Heart left ventricle (tissue), 16 donors: ENCODE measurements around the gene TARBP1. TPM values are rescaled to one million over a fixed set of nuclear protein-coding genes. Genes with fewer than 3 reads are reported as not detected.
A peak's percentile ranks its signal among the peaks of the same experiment; 100 is the strongest.

Experiments
- ATAC-seq, 4 donors: fragments of 200-7000 bp; cut with Tn5 transposase; one replicate each; pipeline ENCODE4 v1.9.1; 2020 to 2022; ENCODE audit warnings: moderate library complexity in 4 of 4, mild to moderate bottlenecking in 3 of 4, moderate number of reproducible peaks in 1 of 4
- DNase-seq, 5 donors: peaks; one replicate each; pipeline ENCODE4 v3.0.0-alpha.2; 2020
- H3K27ac ChIP-seq, 12 donors: fragments of 200-600 bp; sonication (generic) in 4 of 12; one replicate each; pipeline versions ENCODE4 v1.5.0 to v1.8.0; 2016 to 2022; ENCODE audit warnings: mild to moderate bottlenecking in 2 of 12
- H3K27me3 ChIP-seq, 9 donors: fragments of 200-600 bp; sonication (generic) in 2 of 9; one replicate each; pipeline versions ENCODE4 v1.5.1 to v1.8.0; 2016 to 2022; ENCODE audit warnings: mild to moderate bottlenecking in 3 of 9
- H3K36me3 ChIP-seq, 9 donors: fragments of 200-600 bp; sonication (generic) in 2 of 9; one replicate each; pipeline versions ENCODE4 v1.5.0 to v1.8.0; 2018 to 2022; ENCODE audit warnings: mild to moderate bottlenecking in 2 of 9
- H3K4me1 ChIP-seq, 12 donors: fragments of 200-600 bp; sonication (generic) in 4 of 12; one replicate each; pipeline versions ENCODE4 v1.5.0 to v1.8.0; 2016 to 2022; ENCODE audit warnings: mild to moderate bottlenecking in 3 of 12
- H3K4me3 ChIP-seq, 12 donors: fragments of 200-600 bp; sonication (generic) in 4 of 12; one replicate each; pipeline versions ENCODE4 v1.5.0 to v1.8.0; 2017 to 2022; ENCODE audit warnings: mild to moderate bottlenecking in 9 of 12, moderate library complexity in 4 of 12
- H3K9me3 ChIP-seq, 12 donors: fragments of 200-600 bp; sonication (generic) in 4 of 12; one replicate each; pipeline versions ENCODE4 v1.5.0 to v1.8.0; 2016 to 2022; ENCODE audit warnings: mild to moderate bottlenecking in 1 of 12
- CTCF ChIP-seq, 12 donors: fragments of 200-600 bp; sonication (generic) in 4 of 12; IDR thresholded peaks; one replicate each; pipeline versions ENCODE4 v1.5.0 to v1.8.0; 2018 to 2022; ENCODE audit warnings: antibody characterized with exemption in 12 of 12, mild to moderate bottlenecking in 5 of 12
- POLR2A ChIP-seq, 2 donors: fragments of 450-650 bp; IDR thresholded peaks; one replicate each; pipeline ENCODE4 v1.6.1; 2017; ENCODE audit warnings: antibody characterized with exemption in 2 of 2, mild to moderate bottlenecking in 2 of 2, moderate library complexity in 2 of 2
- WGBS, 4 donors: extraction: QIAGEN DNeasy Blood & Tissue Kit in 2 of 4; methylation state at CpG; one replicate each; pipeline versions ENCODE4 v1.1.5 to v1.1.7; 2013 to 2018; 5-methylcytosine and 5-hydroxymethylcytosine counted together
- intact Hi-C, 10 donors: fragments of 100-400 bp; cut with DNase I; formaldehyde crosslinking; loops; one replicate each; pipeline versions ENCODE4 v1.11.1 to v1.14.2; 2022
- polyA plus RNA-seq, 2 donors: library from polyadenylated mRNA; stranded (reverse); fragments of 200-250 nt; gene quantifications; one replicate each; pipeline ENCODE4 v1.2.3, GENCODE V29; 2013
- total RNA-seq, 9 donors: library from RNA; depleted of rRNA in 2 of 9; stranded (reverse); fragments of >200 nt in 2 of 9; fragmentation: NEBNext Ultra II Directional in 3 of 9; extraction: Animal tissue kit (Norgen Biotek cat#: 25700) in 3 of 9; gene quantifications; one replicate each; pipeline versions ENCODE4 v1.1.0 to v1.2.4, GENCODE V29; 2016 to 2023
- donor health status: ischemic (EF 13 %, LVEDD 7.1; RV severe dilation, severe dysfunction).
- donor health status: healthy with polysubstance abuse.
- donor health status: DM: no; HTN: yes; CAD: no.
- donor health status: DM: no; HTN: no; CAD: no.
- donor health status: ischemic (EF 25% LVEDD 6.9; RV normal size, moderate dysfunction).
- donor health status: ischemic (EF 25% LVEDD 5.7; RV mildly dilated, moderate dysfunction).
- donor health status: healthy.
- donor health status: DM: yes; HTN: yes; CAD: no.
- donor health status: ischemic (EF 35%, LVEDD 5.7; RV mildly dilated, moderate dysfunction).
- donor health status: nonischemic (EF 11% LVEDD 7.7; RV severe dilation, severe dysfunction).
- donor health status: DM: yes; HTN: yes; CAD: no.
- donor health status: PGD.
- donor health status: ischemic (EF 29% LVEDD 5.4; RV normal size, mild dysfunction).
- donor health status: nonischemic (EF 23%, LVEDD 6.1; RV moderate dilation, normal function).

TARBP1 gene
- total and polyA plus RNA-seq, 11 donors = 4.8 to 18.2 (median 9.9) TPM

DNA sequence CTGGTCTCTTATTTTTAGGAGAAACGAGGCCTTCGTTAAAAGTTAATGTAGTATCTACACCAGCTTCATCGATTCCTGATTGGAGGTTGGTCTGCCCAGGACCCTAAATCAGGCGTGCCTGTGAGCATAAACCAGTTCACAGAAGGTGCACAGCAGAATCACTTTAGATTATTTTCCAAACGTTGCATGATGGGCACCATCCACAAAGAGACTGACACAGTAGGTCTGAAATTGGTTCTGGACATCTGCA is 256 bp upstream of the TARBP1 start:
- TF ChIP-seq CTCF (IDR thresholded peaks at IDR 0.05) (no peak), POLR2A (IDR thresholded peaks at IDR 0.05) (no peak)
- Histone ChIP-seq H3K4me1 (peaks cover 0 to 33% (median 11%) of the 10 kb centered on the region in 12 donors), H3K36me3 (no peaks in the 10 kb centered on the region), H3K9me3 (no peaks in the 10 kb centered on the region), H3K4me3 (peak overlapping the region; percentile 12 to 96 (median 82)), H3K27me3 (peaks cover 0 to 7% (median 0%) of the 10 kb centered on the region in 9 donors), H3K27ac (peak overlapping the region in 10 of 12 donors; percentile 71 to 97 (median 88))
- intact Hi-C loops = loop anchor here in 1 of 10 donors (10.0 kb wide), 1 partner anchor 936 kb away; no protein-coding TSS in a partner anchor
- DNase-seq = no peak
- ATAC-seq = no peak
- 8 to 21% (median 19%) methylated on average over 5 of the region's 5 CpGs for WGBS, 4 donors

GRCh38 chr1:234478152-234478480 is 863 bp downstream of the TARBP1 start:
- 0 to 1% (median 0%) methylated on average over 24 to 43 of the region's 43 CpGs for WGBS, 4 donors
- H3K27ac ChIP-seq = peak overlapping the region; percentile 69 to 97 (median 88)
- peaks cover 0 to 43% (median 11%) of the 10 kb centered on the region in 12 donors for H3K4me1 ChIP-seq
- intact Hi-C loops = loop anchor here in 1 of 10 donors (10.0 kb wide), 1 partner anchor 937 kb away; no protein-coding TSS in a partner anchor
- TF ChIP-seq CTCF (IDR thresholded peaks at IDR 0.05) (no peak), POLR2A (IDR thresholded peaks at IDR 0.05) (peak in 1 of 2 donors; percentile 45)
- peak overlapping the region; percentile 12 to 96 (median 82) for H3K4me3 ChIP-seq
- ATAC-seq (peak; percentile 47 to 74 (median 70)), DNase-seq (peak in 3 of 5 donors; percentile 50 to 66 (median 55))
- H3K9me3 ChIP-seq = no peaks in the 10 kb centered on the region
- no peaks in the 10 kb centered on the region for H3K36me3 ChIP-seq
- peaks cover 0 to 2% (median 0%) of the 10 kb centered on the region in 9 donors for H3K27me3 ChIP-seq

GRCh38 chr1:234477386-234478151 is 1.4 kb downstream of the TARBP1 start:
- H3K4me3 ChIP-seq = peak overlapping the region; percentile 12 to 96 (median 82)
- H3K4me1 ChIP-seq = peaks cover 0 to 48% (median 11%) of the 10 kb centered on the region in 12 donors
- no peaks in the 10 kb centered on the region for H3K9me3 ChIP-seq
- H3K36me3 ChIP-seq = no peaks in the 10 kb centered on the region
- ATAC-seq = no peak
- DNase-seq = no peak
- 25 to 30% (median 27%) methylated on average over 13 to 15 of the region's 15 CpGs for WGBS, 4 donors
- peak overlapping the region; percentile 69 to 97 (median 88) for H3K27ac ChIP-seq
- intact Hi-C loops = loop anchor here in 1 of 10 donors (10.0 kb wide), 1 partner anchor 937 kb away; no protein-coding TSS in a partner anchor
- H3K27me3 ChIP-seq = no peaks in the 10 kb centered on the region
- TF ChIP-seq POLR2A (IDR thresholded peaks at IDR 0.05) = no peak
- no peak for TF ChIP-seq CTCF (IDR thresholded peaks at IDR 0.05)

GRCh38 chr1:234476172-234476571 is 2.8 kb downstream of the TARBP1 start:
- no peaks in the 10 kb centered on the region for H3K9me3 ChIP-seq
- no peak overlapping the region for H3K4me3 ChIP-seq
- H3K27me3 ChIP-seq = no peaks in the 10 kb centered on the region
- WGBS, 4 donors = 79 to 90% (median 89%) methylated on average over 5 of the region's 5 CpGs
- ATAC-seq (no peak), DNase-seq (no peak)
- H3K27ac ChIP-seq = no peak overlapping the region
- TF ChIP-seq POLR2A (IDR thresholded peaks at IDR 0.05) (no peak), CTCF (IDR thresholded peaks at IDR 0.05) (no peak)
- peaks cover 0 to 4% (median 0%) of the 10 kb centered on the region in 9 donors for H3K36me3 ChIP-seq
- peaks cover 0 to 50% (median 11%) of the 10 kb centered on the region in 12 donors for H3K4me1 ChIP-seq
- intact Hi-C loops = loop anchor here in 1 of 10 donors (10.0 kb wide), 1 partner anchor 939 kb away; no protein-coding TSS in a partner anchor
